Measurements from ENCODE around the gene PFDN5.
A peak's percentile ranks its signal among the peaks of the same experiment; 100 is the strongest.

PFDN5 gene

GRCh38 chr12:53345486-53346188 lies 50.3 kb downstream of the PFDN5 start:
- Histone ChIP-seq H3K27me3 (replicated peaks; ENCODE audit: insufficient read depth, low read length) (no peaks in the 10 kb centered on the region), H3K36me3 (replicated peaks; ENCODE audit: insufficient read depth, low read length) (no peaks in the 10 kb centered on the region), H3K27ac (ENCODE audit: low read length) (no peak overlapping the region), H3K4me2 (ENCODE audit: low read depth, low read length) (peak overlapping the region; percentile 98), H3K79me2 (ENCODE audit: low read length) (no peaks in the 10 kb centered on the region), H4K20me1 (ENCODE audit: insufficient read depth, low read length) (no peaks in the 10 kb centered on the region), H3F3A (ENCODE audit: insufficient read depth, low read length) (peaks cover 4% of the 10 kb centered on the region; the same call in 1 of the 2 replicates), H2AFZ (ENCODE audit: low read length) (peak overlapping the region; percentile 99), H3K9ac (ENCODE audit: low read length) (no peak overlapping the region), H3K9me3 (replicated peaks; ENCODE audit: insufficient read depth, low read length) (no peaks in the 10 kb centered on the region), H3K4me1 (ENCODE audit: low read length) (peaks cover 8% of the 10 kb centered on the region; the same call in 1 of the 2 replicates), H3K4me3 (ENCODE audit: low read length) (peak overlapping the region; percentile 90), H3K9me2 (replicated peaks; ENCODE audit: insufficient read depth, low read length) (no peaks in the 10 kb centered on the region)
- DNase-seq, result no peak
- TF ChIP-seq EZH2 (optimal IDR thresholded peaks at IDR 0.05; ENCODE audit: low read depth, low read length), result no peak
- TF ChIP-seq CTCF (IDR thresholded peaks at IDR 0.05; ENCODE audit: low read length), result no peak
- no peak for TF ChIP-seq EZH2phosphoT487 (IDR thresholded peaks at IDR 0.05; ENCODE audit: low read length)

- Histone ChIP-seq H3K4me2 (ENCODE audit: low read depth, low read length) (no peak overlapping the region), H3K27ac (ENCODE audit: low read length) (no peak overlapping the region), H3K79me2 (ENCODE audit: low read length) (no peaks in the 10 kb centered on the region), H3K27me3 (replicated peaks; ENCODE audit: insufficient read depth, low read length) (no peaks in the 10 kb centered on the region), H2AFZ (ENCODE audit: low read length) (no peak overlapping the region), H3F3A (ENCODE audit: insufficient read depth, low read length) (peaks cover 4% of the 10 kb centered on the region; the same call in 1 of the 2 replicates), H3K9ac (ENCODE audit: low read length) (no peak overlapping the region), H3K36me3 (replicated peaks; ENCODE audit: insufficient read depth, low read length) (no peaks in the 10 kb centered on the region), H3K4me1 (ENCODE audit: low read length) (peaks cover 8% of the 10 kb centered on the region; the same call in 1 of the 2 replicates), H3K9me2 (replicated peaks; ENCODE audit: insufficient read depth, low read length) (no peaks in the 10 kb centered on the region), H3K9me3 (replicated peaks; ENCODE audit: insufficient read depth, low read length) (no peaks in the 10 kb centered on the region), H4K20me1 (ENCODE audit: insufficient read depth, low read length) (no peaks in the 10 kb centered on the region), H3K4me3 (ENCODE audit: low read length) (no peak overlapping the region)
- TF ChIP-seq CTCF (IDR thresholded peaks at IDR 0.05; ENCODE audit: low read length) (no peak), EZH2phosphoT487 (IDR thresholded peaks at IDR 0.05; ENCODE audit: low read length) (no peak), EZH2 (optimal IDR thresholded peaks at IDR 0.05; ENCODE audit: low read depth, low read length) (no peak)
- DNase-seq, result no peak
These were observed 51.1 kb downstream of the PFDN5 start for GRCh38 chr12:53346491-53346890.

- H3K9me2 ChIP-seq (replicated peaks; ENCODE audit: insufficient read depth, low read length), result no peaks in the 10 kb centered on the region
- no peaks in the 10 kb centered on the region for H4K20me1 ChIP-seq (ENCODE audit: insufficient read depth, low read length)
- no peak for DNase-seq
- peaks cover 8% of the 10 kb centered on the region; the same call in 1 of the 2 replicates for H3K4me1 ChIP-seq (ENCODE audit: low read length)
- no peak for TF ChIP-seq EZH2phosphoT487 (IDR thresholded peaks at IDR 0.05; ENCODE audit: low read length)
- no peak for TF ChIP-seq EZH2 (optimal IDR thresholded peaks at IDR 0.05; ENCODE audit: low read depth, low read length)
- TF ChIP-seq CTCF (IDR thresholded peaks at IDR 0.05; ENCODE audit: low read length), result no peak
- H3K4me2 ChIP-seq (ENCODE audit: low read depth, low read length), result no peak overlapping the region
- no peak overlapping the region for H3K27ac ChIP-seq (ENCODE audit: low read length)
- H2AFZ ChIP-seq (ENCODE audit: low read length), result no peak overlapping the region
- peaks cover 4% of the 10 kb centered on the region; the same call in 1 of the 2 replicates for H3F3A ChIP-seq (ENCODE audit: insufficient read depth, low read length)
- H3K79me2 ChIP-seq (ENCODE audit: low read length), result no peaks in the 10 kb centered on the region
- no peaks in the 10 kb centered on the region for H3K36me3 ChIP-seq (replicated peaks; ENCODE audit: insufficient read depth, low read length)
- no peaks in the 10 kb centered on the region for H3K9me3 ChIP-seq (replicated peaks; ENCODE audit: insufficient read depth, low read length)
- no peak overlapping the region for H3K4me3 ChIP-seq (ENCODE audit: low read length)
- no peak overlapping the region for H3K9ac ChIP-seq (ENCODE audit: low read length)
- H3K27me3 ChIP-seq (replicated peaks; ENCODE audit: insufficient read depth, low read length), result no peaks in the 10 kb centered on the region
These were observed 52.6 kb downstream of the PFDN5 start for GRCh38 chr12:53347905-53348304.
